GM21390 (cell line): ENCODE results near the gene CCNB3.
"Not testable (repeated sequence)": the region's sequence is repeated elsewhere in the genome, so short reads cannot be mapped to it uniquely, and the experiment has no call there.

Source experiments
- ATAC-seq: cut with Tn5 transposase; IDR thresholded peaks from one replicate; pipeline ENCODE4 v1.9.1; 2021; ENCODE audit not compliant: unreplicated experiment

CCNB3 gene, protein sequence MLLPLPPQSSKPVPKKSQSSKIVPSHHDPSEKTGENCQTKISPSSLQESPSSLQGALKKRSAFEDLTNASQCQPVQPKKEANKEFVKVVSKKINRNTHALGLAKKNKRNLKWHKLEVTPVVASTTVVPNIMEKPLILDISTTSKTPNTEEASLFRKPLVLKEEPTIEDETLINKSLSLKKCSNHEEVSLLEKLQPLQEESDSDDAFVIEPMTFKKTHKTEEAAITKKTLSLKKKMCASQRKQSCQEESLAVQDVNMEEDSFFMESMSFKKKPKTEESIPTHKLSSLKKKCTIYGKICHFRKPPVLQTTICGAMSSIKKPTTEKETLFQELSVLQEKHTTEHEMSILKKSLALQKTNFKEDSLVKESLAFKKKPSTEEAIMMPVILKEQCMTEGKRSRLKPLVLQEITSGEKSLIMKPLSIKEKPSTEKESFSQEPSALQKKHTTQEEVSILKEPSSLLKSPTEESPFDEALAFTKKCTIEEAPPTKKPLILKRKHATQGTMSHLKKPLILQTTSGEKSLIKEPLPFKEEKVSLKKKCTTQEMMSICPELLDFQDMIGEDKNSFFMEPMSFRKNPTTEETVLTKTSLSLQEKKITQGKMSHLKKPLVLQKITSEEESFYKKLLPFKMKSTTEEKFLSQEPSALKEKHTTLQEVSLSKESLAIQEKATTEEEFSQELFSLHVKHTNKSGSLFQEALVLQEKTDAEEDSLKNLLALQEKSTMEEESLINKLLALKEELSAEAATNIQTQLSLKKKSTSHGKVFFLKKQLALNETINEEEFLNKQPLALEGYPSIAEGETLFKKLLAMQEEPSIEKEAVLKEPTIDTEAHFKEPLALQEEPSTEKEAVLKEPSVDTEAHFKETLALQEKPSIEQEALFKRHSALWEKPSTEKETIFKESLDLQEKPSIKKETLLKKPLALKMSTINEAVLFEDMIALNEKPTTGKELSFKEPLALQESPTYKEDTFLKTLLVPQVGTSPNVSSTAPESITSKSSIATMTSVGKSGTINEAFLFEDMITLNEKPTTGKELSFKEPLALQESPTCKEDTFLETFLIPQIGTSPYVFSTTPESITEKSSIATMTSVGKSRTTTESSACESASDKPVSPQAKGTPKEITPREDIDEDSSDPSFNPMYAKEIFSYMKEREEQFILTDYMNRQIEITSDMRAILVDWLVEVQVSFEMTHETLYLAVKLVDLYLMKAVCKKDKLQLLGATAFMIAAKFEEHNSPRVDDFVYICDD (N-terminal part only)

DNA sequence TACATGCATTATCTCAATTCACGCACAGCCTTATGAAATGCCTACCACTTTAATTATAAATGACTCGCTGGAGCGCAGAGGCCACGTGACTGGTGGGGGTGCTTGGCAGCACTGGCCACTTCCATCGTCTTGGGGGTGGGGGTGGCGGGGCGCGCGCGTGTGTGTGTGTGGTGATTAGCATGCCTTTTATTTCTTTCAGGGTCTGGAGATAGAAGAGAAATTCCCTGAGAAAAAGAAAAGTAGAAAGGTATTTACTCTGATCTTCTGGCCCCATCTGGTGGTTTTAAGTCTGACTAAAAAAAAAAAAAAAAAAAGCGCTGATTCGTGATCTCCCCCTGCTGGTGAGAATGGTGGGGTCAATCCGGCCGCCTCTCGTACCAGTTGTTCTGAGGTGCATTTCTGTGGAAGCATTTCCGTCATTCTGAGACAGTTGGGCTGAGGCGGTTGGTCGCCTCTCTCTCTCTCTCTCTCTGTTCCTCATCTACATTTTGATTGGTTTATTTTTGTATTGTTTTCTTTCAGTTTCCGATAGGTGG lies at the start of gene CCNB3:
Gene CCNB3, plus strand, starts transcription at position 402 of the 536 bp plus-strand sequence. CDS start 80,399 bp downstream, outside the sequence.
- ATAC-seq, result peak; percentile 98

DNA sequence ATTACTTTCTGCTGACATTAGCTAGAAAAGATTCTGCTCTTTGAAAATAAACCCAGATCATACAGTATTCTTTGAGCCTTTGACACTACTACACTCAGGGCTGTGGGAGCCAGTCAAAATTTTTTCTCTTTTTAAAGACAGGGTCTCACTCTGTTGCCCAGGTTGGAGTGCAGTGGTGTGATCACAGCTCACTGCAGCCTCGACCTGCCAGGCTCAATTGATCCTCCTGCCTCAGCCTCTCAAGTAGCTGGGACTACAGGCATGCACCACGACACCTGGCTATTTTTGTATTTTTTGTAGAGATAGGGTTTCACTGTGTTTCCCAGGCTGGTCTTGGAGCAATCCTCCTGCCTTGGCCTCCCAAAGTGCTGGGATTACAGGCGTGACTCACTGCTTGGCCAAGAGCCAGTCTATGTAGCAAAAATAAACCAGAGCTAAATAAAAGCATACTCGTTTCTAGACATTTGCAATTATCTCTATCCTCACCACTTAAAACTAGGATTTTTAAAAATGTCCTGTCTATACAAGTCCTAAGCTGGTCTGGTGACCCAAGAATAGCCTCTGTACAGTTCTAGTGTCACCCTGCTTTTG lies 46.9 kb upstream of the CCNB3 start:
- no peak for ATAC-seq

DNA sequence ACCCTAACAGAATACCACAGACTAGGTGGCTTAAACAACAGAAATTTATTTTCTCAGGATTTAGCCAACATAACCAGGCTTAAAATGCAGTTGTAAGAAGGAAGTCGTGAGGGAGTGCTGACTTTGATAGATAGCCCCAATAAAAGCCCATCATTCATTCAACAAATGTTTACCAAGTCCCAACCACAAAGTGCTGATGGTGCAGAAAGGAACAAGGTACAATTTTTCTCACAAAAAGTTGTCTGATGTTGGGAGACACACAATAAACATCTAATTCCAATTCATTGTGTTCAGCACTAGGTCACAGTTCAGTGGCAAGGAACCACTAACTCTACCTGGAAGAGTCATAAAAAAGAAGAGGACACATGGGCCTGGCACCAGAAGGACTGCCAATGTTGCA lies 46.0 kb upstream of the CCNB3 start:
- ATAC-seq, result no peak

DNA sequence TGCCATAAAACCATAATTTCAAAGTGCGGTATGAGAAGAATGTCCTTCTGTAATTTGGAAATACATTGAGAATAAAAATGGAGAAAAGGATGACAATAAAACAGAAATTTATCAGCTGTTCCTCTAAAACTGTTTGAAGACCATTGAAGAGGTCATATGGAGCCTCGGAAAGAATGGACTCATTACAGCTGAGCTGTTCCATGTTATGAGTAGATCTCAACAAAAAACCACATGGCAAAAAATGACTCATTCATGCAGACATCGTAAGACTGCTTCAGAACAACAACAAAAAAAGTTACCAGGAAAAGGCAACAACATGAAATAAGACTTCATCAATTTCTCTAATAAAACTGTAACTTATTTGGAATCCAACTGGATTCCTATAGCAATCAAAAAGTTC lies 43.4 kb upstream of the CCNB3 start:
- ATAC-seq, result no peak

DNA sequence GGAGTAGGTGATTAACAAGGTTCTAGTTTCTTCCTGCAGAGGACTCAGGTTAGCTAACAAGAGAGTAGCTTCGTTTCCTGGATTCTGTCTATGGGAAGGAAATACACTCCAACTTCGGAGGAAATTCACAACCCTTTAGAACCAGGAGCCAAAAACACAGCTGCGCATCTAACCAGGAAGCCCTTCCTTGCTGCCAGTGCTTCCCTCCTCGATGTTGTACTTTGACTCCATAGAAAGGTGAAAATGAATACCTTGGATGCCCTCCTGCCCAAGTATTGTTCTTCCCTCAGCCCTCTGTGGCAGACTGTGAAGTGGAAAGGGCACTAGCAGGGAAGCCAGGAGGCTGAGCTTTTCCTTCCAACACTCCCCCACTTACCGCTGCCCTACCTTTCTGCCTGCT lies 38.8 kb upstream of the CCNB3 start:
- no peak for ATAC-seq

DNA sequence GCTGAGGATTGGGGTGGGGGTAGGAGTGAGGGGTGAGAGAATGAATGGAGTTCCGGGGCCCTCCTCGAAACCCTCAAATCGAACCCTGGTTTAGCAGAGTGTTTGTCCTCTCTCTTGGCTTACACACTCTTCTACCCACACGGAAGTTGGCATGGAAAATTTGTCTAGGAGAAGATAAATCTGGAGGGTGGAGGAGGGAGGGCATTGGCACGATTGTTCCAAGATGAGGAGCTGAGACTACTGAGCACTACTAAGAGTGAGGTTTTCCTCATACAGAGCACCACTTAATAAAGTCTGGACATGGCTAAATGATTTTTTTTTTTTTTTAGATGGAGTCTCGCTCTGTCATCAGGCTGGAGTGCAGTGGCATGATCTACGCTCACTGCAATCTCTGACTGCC lies 37.2 kb upstream of the CCNB3 start:
- no peak for ATAC-seq

DNA sequence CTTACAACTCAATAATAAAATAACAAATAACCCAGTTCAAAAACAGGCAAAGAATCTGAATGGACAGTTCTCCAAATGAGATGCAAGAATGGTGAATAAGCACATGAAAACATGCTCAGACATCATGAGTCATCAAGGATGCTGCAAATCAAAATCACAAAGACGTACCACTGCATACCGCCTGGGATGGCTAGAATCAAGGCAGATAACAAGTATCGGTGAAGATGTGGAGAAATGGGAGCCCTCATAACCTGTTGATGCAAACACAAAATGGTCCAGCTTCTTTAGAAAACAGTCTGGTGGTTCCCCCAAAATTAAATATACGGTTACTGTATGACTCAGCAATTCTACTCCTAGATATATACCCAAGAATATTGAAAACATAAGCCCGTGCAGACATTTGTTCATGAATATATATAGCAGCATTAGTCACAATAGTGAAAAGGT lies 36.3 kb upstream of the CCNB3 start:
- peak; percentile 64 for ATAC-seq

DNA sequence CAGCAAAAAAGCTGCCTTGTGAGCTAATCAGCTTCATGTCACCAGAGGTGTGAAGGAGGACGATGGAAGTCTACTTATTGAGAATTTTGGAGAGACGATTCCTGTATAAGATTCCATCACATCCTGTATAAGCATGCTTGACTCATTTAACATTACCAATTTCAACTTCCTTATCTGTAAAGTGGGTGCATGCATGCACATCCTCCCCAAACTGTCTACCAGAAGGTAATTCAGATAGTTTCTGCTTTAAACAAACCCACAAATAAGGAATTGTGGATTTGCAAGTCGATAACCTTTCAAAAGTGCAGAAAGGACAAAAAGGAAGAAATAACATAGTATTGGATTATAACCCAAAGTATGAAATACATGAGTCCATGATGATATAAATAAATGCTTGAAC lies 34.8 kb upstream of the CCNB3 start:
- no peak for ATAC-seq

DNA sequence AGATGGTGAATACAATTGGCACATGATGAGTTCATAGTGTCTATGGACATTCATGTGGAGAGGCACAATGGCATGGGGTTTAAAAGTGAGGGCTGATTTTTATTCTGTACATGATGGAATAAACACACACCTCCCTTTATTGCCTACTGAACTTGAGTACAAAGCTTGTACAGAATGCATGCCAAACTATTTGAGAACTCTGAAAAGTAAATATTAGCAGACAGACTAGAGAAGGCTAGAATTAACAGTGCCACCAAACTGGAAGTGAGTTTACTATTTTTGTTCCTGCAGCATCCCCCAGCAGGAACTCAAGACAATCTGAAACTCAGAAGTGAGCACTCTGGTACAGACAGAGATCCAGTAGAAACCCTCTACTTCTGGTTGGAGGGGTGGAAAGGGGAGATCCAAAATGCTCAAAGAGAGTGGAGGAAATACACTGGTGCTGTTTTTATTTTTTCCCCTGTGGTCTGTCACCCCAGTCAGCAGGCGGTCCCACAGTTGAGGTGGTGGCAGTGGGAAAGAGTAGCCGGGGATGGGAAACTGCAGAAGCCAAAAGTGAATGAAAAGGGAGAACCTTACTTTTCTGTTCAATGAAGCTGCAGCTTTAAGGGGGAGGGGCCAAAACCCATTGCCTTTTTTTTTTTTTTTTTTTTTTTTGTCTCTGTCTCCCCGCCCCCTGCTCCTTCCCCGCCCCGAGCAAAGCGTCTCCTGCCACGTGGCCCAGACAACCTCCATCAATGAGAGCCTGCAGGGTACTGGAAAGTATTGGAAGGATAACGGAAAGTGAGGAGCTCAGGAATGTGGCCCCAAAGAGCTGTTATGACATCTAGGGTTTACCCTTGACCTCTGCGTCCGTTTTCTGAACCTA lies 24.3 kb upstream of the CCNB3 start:
- no peak for ATAC-seq

DNA sequence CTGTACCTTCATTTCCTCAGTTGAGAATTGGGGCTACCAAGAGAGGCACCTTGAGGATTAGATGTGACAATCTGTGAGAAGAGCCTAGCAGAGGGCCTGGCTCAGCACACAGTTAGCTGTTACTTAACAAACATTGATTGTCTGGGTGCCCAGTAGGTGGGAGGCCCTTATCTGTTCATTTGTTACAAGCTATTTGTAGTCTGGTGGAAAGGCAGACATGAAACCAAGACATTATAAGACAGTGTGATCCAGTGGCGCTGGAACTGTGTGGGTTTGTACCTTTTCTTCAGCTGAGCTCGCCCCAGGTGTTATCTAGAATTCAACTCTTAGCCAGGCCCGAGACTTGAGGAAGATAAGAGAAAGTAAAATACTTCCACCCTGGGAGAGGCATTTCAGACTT lies 20.7 kb upstream of the CCNB3 start:
- no peak for ATAC-seq

DNA sequence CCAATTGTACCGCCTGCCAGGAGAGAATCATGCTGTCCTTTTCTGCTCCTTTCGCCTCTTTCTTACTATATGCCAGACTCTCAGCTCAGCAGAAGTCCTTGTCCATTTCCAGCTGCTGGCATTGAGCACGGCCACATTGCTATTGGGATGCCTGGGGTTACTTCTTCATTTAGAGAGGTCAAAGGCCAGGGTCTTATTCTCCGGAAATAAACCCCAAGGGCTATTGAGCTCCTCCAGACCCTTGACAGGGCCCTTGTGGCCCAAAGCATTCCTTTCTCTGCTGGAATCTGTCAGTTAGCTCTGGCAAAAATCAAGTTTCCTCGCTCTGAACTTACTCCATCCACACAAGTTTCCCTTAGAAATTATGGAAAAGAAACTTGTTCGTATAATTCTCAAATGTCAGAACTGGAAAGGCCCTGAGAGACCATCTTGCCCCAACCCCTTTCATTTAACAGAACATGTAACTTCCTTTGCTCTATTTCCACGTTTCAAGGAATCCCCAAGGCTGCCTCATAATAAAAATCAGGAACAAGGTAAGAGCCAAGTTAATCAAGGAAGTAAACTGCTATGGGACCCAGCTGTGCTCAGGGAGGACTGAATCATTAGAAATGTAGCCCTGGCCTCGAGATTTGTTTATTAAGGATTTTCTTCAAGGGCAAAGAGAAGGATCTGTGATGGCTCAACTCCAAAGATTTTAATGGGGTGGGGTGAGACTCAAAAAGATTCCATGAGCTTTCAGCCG lies 15.5 kb upstream of the CCNB3 start:
- ATAC-seq, result no peak

DNA sequence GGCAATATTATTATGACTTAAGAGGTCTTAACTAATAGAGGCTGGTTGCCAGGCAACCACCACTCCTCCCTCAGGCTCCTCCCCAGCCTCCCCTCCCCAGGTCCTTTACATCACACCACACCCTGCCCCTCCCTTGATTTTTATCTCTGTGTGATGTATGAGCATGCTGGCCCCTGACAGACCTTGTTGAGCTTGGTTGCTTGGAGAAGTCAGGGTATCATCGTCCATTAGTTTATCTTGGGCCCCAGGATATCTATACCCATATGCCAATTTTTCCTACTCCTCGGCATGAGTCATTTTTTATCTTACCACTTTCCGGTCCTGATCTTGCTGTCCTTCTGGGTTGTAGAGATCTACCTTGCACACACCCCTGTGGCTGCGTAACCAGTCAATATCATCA lies 6.2 kb upstream of the CCNB3 start:
- ATAC-seq, result no peak

DNA sequence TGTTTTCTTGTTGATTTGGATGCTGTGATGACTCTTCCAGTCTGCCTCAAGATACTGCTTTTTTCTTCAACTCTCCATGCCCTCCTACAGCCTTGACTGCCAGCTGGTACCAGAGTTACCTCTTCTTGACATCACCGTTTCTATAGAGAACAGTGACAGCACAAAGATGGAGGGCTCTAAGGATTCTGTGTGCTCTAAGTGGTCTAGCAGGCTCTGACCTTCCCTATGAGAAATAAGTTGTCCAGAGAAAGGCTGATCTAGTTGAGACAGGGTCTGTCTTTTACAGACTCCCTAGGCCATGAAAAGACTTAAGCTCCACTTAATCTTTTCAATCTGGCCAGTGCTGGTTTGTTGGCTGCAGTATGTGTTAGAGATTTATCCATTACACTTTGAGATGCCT lies 3.7 kb upstream of the CCNB3 start, which contains the start of gene AKAP4:
Gene AKAP4, minus strand, starts transcription at position 101 of the 400 bp plus-strand sequence. CDS start 118 bp downstream, outside the sequence.
- no peak for ATAC-seq

DNA sequence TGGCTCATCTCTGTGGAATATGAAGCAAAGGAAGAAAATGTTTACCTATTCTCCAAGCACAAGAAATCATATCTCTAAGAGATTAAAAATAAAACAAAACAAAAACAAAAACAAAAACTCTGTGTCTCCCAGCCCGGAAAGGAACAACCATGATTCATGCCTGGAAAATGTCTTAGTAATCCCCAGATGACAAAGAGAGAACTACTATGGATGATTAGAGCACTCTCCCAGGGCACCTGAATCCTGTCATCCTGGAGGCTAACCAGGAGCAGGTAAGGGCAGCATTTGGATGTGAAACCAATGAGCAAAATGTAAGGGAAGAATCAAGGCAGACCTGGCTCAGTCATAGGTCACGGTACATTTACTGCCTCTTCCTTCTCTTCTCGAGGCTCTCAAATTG lies 2.0 kb upstream of the CCNB3 start:
- ATAC-seq, result no peak

DNA sequence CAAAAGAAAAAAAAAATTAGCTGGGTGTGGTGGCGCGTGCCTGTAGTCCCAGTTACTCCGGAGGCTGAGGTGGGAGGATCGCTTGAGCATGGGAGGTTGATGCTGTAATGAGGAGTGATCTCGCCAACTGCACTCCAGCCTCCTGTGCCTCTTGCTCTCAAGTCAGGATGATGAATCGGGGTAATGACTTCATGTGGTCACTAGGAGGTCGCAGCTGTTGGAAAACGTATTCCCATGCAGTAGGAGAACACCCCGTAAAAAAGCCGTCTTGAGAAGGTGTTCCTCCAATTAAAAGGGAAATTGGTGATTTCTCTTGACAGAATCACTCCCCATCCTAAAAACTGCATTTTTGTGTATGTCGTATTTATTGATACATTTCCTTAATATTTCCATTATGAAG lies 2.2 kb downstream of the CCNB3 start:
- ATAC-seq, result no peak

DNA sequence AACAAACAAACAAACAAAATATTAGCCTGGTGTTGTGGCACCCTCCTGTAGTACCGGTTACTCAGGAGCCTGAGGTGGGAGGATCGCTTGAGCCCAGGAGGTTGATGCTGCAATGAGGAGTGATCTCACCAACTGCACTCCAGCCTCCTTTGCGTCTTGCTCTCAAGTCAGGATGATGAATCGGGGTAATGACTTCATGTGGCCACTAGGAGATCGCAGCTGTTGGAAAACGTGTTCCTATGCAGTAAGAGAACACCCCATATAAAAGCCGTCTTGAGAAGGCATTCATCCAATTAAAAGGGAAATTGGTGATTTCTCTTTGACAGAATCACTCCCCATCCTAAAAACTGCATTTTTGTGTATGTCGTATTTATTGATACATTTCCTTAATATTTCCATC lies 6.9 kb downstream of the CCNB3 start:
- ATAC-seq, result no peak

DNA sequence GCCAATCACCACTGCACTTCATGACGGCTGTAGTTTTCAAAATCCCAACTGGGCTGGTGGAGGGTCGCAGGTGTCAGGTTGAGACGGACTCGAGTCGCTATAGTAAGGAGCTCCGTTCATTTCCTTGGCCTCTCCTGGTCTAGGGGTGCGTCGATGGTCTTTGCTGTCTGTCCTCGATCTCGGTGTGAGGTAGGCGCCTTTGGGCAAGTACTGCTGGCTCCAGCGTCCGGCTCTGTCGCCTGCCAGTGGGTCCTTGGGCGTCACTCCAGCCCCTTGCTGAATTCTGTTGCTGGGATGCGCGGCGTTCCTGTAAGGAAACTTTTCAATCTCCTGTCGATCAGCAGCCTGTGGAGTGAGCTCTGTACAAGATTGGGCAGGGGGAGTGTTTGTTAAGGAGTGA lies 76.7 kb downstream of the CCNB3 start:
- no peak for ATAC-seq

DNA sequence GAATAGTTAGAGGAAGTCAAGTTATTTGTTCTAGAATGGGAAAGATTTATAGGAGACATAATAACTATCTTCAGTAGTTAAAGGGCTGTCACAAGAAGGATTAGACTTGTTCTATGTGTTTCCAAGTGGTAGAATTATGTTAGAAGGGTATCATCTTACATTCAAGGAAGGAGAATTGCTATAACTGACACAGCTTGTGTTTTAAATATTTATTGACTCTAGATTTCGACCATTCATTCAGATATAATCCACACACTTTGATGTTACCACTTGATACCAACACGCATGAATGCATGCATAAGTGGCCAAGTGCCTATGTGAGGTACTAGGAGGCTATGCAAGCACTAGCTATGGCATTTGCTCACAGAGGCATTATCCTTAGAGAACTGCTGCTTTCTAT lies 122.7 kb downstream of the CCNB3 start:
- ATAC-seq, result no peak

DNA sequence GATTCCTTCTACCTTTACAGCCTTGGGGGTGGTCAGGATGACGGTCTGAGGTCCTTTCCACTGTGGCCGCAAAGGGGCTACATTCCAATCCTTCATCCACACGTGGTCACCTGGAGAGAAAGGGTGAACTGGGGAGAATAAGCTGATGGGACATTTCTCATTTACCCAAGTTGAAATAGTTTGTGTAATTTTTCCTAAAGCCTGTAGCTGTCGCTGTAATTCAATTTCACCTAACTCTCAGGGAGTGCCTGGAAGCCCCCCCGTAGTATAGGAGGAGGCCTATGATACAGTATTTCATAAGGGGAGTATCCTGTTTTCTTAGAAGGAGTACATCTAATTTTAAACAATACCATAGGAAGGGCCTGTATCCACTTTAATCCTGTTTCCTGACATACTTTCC lies 128.1 kb downstream of the CCNB3 start:
- not testable (repeated sequence) for ATAC-seq
